ENCODE data around the gene CCDC110. TPM values are rescaled to one million over a fixed set of nuclear protein-coding genes. Genes with fewer than 3 reads are reported as not detected.

Gene CCDC110
- total and polyA plus RNA-seq, 9 of the 15 experiments (the other 6 are each of a cell fraction or from before 2014, with no cell fraction given): 0.04 to 0.35 (median 0.07) TPM; not detected in 4

DNA sequence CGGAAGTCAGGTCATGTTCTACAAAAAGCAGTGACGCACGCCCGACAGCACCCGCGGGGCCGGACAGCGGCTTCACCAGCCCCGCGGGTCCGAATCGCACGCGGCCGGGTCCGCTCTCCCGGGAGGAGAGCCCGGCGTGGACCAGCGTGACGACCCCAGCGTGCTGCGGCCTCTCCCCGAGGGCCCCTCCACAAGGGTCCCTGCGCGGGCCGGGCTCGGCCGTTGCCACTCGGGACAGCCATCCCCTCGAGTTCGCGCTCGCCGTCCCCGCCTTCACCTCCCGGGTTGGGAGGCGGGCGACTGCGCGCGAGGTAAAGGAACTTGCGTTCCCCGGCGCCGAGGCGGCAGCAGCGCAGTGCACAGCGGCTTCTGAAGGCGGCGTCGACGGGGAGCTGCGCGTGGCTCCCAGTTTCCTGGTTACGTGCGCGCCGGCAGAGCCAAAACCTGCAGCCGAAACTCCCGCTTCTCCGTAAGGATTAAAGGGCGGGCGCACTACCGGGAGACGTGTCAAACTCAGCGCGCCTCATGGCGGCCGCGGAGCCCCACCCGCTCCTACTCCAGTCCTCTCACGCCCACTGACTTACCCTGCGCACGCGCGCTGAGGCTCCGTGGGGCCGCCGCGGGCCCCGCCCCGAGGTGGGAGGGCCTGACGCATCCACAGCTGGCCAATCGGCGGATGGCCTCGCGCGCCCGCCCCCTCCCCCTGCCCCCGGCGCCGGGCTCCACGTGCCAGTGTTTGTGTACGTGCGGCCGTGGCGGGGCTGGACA is 75.4 kb downstream of the CCDC110 start (continued):
- TF ChIP-seq, protein P1, sequence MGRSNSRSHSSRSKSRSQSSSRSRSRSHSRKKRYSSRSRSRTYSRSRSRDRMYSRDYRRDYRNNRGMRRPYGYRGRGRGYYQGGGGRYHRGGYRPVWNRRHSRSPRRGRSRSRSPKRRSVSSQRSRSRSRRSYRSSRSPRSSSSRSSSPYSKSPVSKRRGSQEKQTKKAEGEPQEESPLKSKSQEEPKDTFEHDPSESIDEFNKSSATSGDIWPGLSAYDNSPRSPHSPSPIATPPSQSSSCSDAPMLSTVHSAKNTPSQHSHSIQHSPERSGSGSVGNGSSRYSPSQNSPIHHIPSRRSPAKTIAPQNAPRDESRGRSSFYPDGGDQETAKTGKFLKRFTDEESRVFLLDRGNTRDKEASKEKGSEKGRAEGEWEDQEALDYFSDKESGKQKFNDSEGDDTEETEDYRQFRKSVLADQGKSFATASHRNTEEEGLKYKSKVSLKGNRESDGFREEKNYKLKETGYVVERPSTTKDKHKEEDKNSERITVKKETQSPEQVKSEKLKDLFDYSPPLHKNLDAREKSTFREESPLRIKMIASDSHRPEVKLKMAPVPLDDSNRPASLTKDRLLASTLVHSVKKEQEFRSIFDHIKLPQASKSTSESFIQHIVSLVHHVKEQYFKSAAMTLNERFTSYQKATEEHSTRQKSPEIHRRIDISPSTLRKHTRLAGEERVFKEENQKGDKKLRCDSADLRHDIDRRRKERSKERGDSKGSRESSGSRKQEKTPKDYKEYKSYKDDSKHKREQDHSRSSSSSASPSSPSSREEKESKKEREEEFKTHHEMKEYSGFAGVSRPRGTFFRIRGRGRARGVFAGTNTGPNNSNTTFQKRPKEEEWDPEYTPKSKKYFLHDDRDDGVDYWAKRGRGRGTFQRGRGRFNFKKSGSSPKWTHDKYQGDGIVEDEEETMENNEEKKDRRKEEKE (IDR thresholded peaks at IDR 0.05; ENCODE audit: borderline replicate concordance in 1 of 2, control insufficient read depth in 1 of 2, low read depth in 2 of 2, low read length in 1 of 2): no peak
- no peak for TF ChIP-seq NFXL1 (CRISPR knock-in tag; IDR thresholded peaks at IDR 0.05)
- TF ChIP-seq PTTG1 (tag; IDR thresholded peaks at IDR 0.05; ENCODE audit: low read depth): no peak
- TF ChIP-seq HLTF (IDR thresholded peaks at IDR 0.05): peak; percentile 71; the same call in 1 of the 2 replicates
- TF ChIP-seq SAFB2 (IDR thresholded peaks at IDR 0.05; ENCODE audit: borderline replicate concordance, low read depth, low read length, severe bottlenecking): no peak
- no peak for TF ChIP-seq ZNF174 (CRISPR knock-in tag; IDR thresholded peaks at IDR 0.05)
- 0 out of 2 replicates have a peak, but pooled peaks have one; percentile 3 for TF ChIP-seq POLR2H (tag; IDR thresholded peaks at IDR 0.05; ENCODE audit: low read depth)
- no peak for TF ChIP-seq TSC22D4 (tag; IDR thresholded peaks at IDR 0.05)
- no peak for TF ChIP-seq ZKSCAN3 (CRISPR knock-in tag; IDR thresholded peaks at IDR 0.05)
- TF ChIP-seq STAT6 (CRISPR knock-in tag; IDR thresholded peaks at IDR 0.05): 0 out of 2 replicates have a peak, but pooled peaks have one; percentile 91
- TF ChIP-seq HMG20A (CRISPR knock-in tag; conservative IDR thresholded peaks at IDR 0.05): no peak
- peak; percentile 27; the same call in 1 of the 2 replicates for TF ChIP-seq ZNF165 (CRISPR knock-in tag; IDR thresholded peaks at IDR 0.05; ENCODE audit: borderline replicate concordance)
- TF ChIP-seq FUS (optimal IDR thresholded peaks at IDR 0.05; ENCODE audit: low read depth, low read length): no peak
- no peak for TF ChIP-seq CBX5 (IDR thresholded peaks at IDR 0.05; ENCODE audit: borderline replicate concordance, low read depth)
- peak; percentile 83 for TF ChIP-seq HMGN3 (IDR thresholded peaks at IDR 0.05; ENCODE audit: borderline replicate concordance, extremely low read depth, insufficient read length, low read depth, low read length)
- peak; percentile 73 for TF ChIP-seq ZNF224 (CRISPR knock-in tag; IDR thresholded peaks at IDR 0.05)
- TF ChIP-seq CREB3L1 (IDR thresholded peaks at IDR 0.05; ENCODE audit: borderline replicate concordance, low read depth): peak; percentile 93
- TF ChIP-seq, protein P2, sequence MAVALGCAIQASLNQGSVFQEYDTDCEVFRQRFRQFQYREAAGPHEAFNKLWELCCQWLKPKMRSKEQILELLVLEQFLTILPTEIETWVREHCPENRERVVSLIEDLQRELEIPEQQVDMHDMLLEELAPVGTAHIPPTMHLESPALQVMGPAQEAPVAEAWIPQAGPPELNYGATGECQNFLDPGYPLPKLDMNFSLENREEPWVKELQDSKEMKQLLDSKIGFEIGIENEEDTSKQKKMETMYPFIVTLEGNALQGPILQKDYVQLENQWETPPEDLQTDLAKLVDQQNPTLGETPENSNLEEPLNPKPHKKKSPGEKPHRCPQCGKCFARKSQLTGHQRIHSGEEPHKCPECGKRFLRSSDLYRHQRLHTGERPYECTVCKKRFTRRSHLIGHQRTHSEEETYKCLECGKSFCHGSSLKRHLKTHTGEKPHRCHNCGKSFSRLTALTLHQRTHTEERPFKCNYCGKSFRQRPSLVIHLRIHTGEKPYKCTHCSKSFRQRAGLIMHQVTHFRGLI (CRISPR knock-in tag; IDR thresholded peaks at IDR 0.05): 0 out of 2 replicates have a peak, but pooled peaks have one; percentile 14
- TF ChIP-seq KLF1 (tag; IDR thresholded peaks at IDR 0.05): peak; percentile 65

All from K562 (cell line).